Measurements from ENCODE around the gene ATP6V1G2.
"Not testable (repeated sequence)": the region's sequence is repeated elsewhere in the genome, so short reads cannot be mapped to it uniquely, and the experiment has no call there.

The ATP6V1G2 gene

DNA sequence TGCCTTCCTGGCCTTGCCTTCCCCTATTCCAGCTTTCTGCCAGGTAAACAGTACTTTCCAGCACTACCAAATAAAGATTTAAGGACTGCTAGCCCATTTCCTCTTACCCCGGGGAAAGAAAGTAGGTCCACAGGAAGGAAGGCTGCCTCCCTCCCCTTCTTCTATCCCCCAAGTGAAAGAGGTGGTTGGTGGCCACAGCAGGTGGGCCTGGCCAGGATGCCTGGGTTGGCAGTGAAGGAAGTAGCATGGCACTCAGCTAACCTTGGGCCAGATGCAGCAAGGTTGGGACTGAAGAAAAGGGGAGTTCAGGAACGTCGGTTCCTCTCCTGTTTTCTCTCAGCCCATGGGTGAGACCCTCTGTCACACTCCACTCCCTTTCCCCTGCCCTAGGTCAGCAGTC lies 9.9 kb upstream of the ATP6V1G2 start:
- DNase-seq (ENCODE audit: low spot score in 2 of 2): no peak
- no peaks in the 10 kb centered on the region for H3K27me3 Mint-ChIP-seq
- peaks cover 16% of the 10 kb centered on the region for H3K36me3 Mint-ChIP-seq (ENCODE audit: insufficient read depth)
- H3K4me3 Mint-ChIP-seq: no peak overlapping the region
- H3K27ac Mint-ChIP-seq (ENCODE audit: low read depth): no peak overlapping the region
- peaks cover 51% of the 10 kb centered on the region for H3K4me1 Mint-ChIP-seq
- no peak for ATAC-seq (replicated peaks; ENCODE audit: extremely low read depth, poor library complexity, severe bottlenecking)
- no peaks in the 10 kb centered on the region for H3K9me3 Mint-ChIP-seq

- H3K36me3 Mint-ChIP-seq (ENCODE audit: insufficient read depth); H3K27ac Mint-ChIP-seq (ENCODE audit: low read depth); H3K4me3 Mint-ChIP-seq; H3K27me3 Mint-ChIP-seq; ATAC-seq (replicated peaks; ENCODE audit: extremely low read depth, poor library complexity, severe bottlenecking); H3K9me3 Mint-ChIP-seq: not testable (repeated sequence)
- DNase-seq (ENCODE audit: low spot score in 2 of 2): peak; percentile 45 to 47
- peaks cover 29% of the 10 kb centered on the region for H3K4me1 Mint-ChIP-seq
Measured at GRCh38 chr6:31551371-31551770, 5.0 kb upstream of the ATP6V1G2 start.

DNA sequence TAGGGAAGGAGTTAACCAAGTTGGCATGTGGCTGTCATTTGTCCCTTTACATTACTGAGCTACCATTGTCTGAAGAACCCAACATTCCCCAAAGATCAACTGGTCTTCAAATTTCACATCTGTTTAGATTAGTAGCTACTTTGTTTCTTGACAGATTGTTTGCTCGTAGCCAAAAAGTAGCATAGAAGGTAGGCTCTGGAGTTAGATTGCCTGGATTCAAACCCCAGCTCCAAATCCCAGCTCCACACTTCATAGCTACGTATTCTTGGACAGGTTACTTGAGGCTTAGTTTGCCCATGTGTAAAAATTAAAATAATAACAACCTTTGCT lies 2.1 kb upstream of the ATP6V1G2 start:
- Mint-ChIP-seq H3K27me3 (no peaks in the 10 kb centered on the region), H3K36me3 (ENCODE audit: insufficient read depth) (peaks cover 8% of the 10 kb centered on the region), H3K4me1 (peaks cover 26% of the 10 kb centered on the region), H3K27ac (ENCODE audit: low read depth) (peak overlapping the region; percentile 90), H3K9me3 (no peaks in the 10 kb centered on the region), H3K4me3 (peak overlapping the region; percentile 85)
- no peak for ATAC-seq (replicated peaks; ENCODE audit: extremely low read depth, poor library complexity, severe bottlenecking)
- DNase-seq (ENCODE audit: low spot score in 2 of 2): no peak

DNA sequence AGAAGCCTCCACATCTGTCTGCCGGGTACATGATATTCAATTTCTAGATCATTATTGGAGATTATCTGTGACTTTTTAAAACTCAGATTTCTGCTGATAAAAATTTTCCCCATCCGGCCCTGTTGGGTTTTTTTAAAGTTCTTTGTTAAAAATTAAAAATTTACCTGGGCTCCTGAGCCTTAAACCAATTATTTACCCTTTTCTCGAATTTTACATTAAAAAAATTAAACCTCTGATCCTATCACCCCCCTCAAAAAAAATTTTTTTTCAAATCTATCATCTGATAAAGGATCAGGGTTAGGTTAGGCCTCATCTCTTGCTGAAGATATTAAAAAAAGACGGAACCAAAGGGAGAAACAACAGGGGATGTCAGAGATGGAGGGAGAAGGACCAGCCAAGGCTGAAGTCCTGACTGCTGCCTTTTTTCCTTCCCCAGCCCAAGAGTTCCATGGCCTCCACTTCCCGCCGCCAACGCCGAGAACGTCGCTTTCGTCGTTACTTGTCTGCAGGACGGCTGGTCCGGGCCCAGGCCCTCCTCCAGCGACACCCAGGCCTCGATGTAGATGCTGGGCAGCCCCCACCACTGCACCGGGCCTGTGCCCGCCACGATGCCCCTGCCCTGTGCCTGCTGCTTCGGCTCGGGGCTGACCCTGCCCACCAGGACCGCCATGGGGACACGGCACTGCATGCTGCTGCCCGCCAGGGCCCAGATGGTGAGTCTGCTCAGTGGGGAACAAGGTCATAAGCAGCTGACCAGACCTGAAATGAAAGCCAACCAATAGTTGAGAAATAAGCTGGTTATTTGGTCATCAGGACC lies 1.5 kb upstream of the ATP6V1G2 start:
- DNase-seq (ENCODE audit: low spot score in 2 of 2): no peak
- peak overlapping the region; percentile 90 for H3K27ac Mint-ChIP-seq (ENCODE audit: low read depth)
- no peaks in the 10 kb centered on the region for H3K9me3 Mint-ChIP-seq
- no peaks in the 10 kb centered on the region for H3K27me3 Mint-ChIP-seq
- peak overlapping the region; percentile 85 for H3K4me3 Mint-ChIP-seq
- no peak for ATAC-seq (replicated peaks; ENCODE audit: extremely low read depth, poor library complexity, severe bottlenecking)
- peaks cover 8% of the 10 kb centered on the region for H3K36me3 Mint-ChIP-seq (ENCODE audit: insufficient read depth)
- H3K4me1 Mint-ChIP-seq: peaks cover 26% of the 10 kb centered on the region

GRCh38 chr6:31546958-31547726 lies 734 bp upstream of the ATP6V1G2 start, which contains the start of gene NFKBIL1:
Gene NFKBIL1 (plus strand): TSS chr6:31547608. CDS start chr6:31547695, 87 bp downstream.
- Mint-ChIP-seq H3K9me3 (no peaks in the 10 kb centered on the region), H3K4me3 (peak within 1 kb of the TSS; percentile 85), H3K36me3 (ENCODE audit: insufficient read depth) (peaks cover 7% of the 10 kb centered on the region), H3K4me1 (peaks cover 29% of the 10 kb centered on the region), H3K27me3 (no peaks in the 10 kb centered on the region), H3K27ac (ENCODE audit: low read depth) (peak within 1 kb of the TSS; percentile 90)
- ATAC-seq (replicated peaks; ENCODE audit: extremely low read depth, poor library complexity, severe bottlenecking) (peak; percentile 91), DNase-seq (ENCODE audit: low spot score in 2 of 2) (peak; percentile 74 to 80)

DNA sequence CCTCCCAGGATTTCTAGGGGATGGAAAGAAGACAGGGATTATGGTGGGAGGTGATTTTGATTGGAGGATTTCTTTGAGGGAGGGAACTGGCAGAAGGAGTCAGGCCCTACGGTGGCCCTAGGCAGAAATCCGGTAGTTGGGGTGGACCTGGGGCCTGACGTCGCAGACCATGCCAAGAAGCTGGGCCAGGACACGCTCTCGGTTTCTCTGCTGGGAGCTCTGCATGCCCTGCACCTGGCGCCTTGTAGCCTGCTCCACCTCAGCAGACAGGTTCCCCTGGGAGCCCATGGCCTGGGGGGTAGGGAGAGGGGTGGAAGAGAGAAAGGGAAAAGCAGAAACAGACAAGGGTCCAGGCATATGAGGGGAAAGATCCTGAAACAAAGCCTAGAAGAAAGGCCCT lies 1.1 kb downstream of the ATP6V1G2 start:
- no peaks in the 10 kb centered on the region for H3K27me3 Mint-ChIP-seq
- H3K36me3 Mint-ChIP-seq (ENCODE audit: insufficient read depth): peaks cover 22% of the 10 kb centered on the region
- H3K4me1 Mint-ChIP-seq: peaks cover 38% of the 10 kb centered on the region
- DNase-seq (ENCODE audit: low spot score in 2 of 2) (no peak), ATAC-seq (replicated peaks; ENCODE audit: extremely low read depth, poor library complexity, severe bottlenecking) (no peak)
- H3K27ac Mint-ChIP-seq (ENCODE audit: low read depth): no peak overlapping the region
- no peaks in the 10 kb centered on the region for H3K9me3 Mint-ChIP-seq
- H3K4me3 Mint-ChIP-seq: no peak overlapping the region

DNA sequence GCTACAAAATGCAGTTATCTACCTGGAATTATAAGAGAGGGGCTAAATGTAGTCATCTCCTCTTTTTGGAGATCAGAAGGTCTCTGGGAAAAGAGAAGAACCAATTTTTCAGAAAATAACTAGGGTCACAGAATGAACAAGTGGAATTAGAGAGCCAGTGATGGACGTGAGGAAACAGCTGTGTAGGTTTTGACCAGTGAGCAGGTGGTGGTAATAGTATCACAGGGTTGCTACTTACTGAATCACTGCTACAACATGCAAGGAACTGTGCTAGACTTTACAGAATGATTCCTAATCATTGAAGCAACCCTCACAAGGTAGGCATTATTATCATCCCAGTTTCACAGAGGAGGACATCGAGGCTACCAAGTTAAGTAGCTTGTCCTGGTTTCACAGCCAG lies 1.7 kb downstream of the ATP6V1G2 start:
- H3K36me3 Mint-ChIP-seq (ENCODE audit: insufficient read depth): peaks cover 26% of the 10 kb centered on the region
- H3K4me3 Mint-ChIP-seq: no peak overlapping the region
- no peak overlapping the region for H3K27ac Mint-ChIP-seq (ENCODE audit: low read depth)
- no peaks in the 10 kb centered on the region for H3K9me3 Mint-ChIP-seq
- H3K4me1 Mint-ChIP-seq: peaks cover 45% of the 10 kb centered on the region
- H3K27me3 Mint-ChIP-seq: no peaks in the 10 kb centered on the region
- no peak for ATAC-seq (replicated peaks; ENCODE audit: extremely low read depth, poor library complexity, severe bottlenecking)
- DNase-seq (ENCODE audit: low spot score in 2 of 2): no peak

- H3K4me1 Mint-ChIP-seq: peaks cover 55% of the 10 kb centered on the region
- H3K27ac Mint-ChIP-seq (ENCODE audit: low read depth): no peak overlapping the region
- H3K4me3 Mint-ChIP-seq: no peak overlapping the region
- H3K27me3 Mint-ChIP-seq: no peaks in the 10 kb centered on the region
- ATAC-seq (replicated peaks; ENCODE audit: extremely low read depth, poor library complexity, severe bottlenecking) (no peak), DNase-seq (ENCODE audit: low spot score in 2 of 2) (no peak)
- peaks cover 36% of the 10 kb centered on the region for H3K36me3 Mint-ChIP-seq (ENCODE audit: insufficient read depth)
- H3K9me3 Mint-ChIP-seq: no peaks in the 10 kb centered on the region
Measured at GRCh38 chr6:31543639-31544038, 2.8 kb downstream of the ATP6V1G2 start.

- H3K27me3 Mint-ChIP-seq: no peaks in the 10 kb centered on the region
- H3K9me3 Mint-ChIP-seq: no peaks in the 10 kb centered on the region
- H3K4me3 Mint-ChIP-seq: peak within 1 kb of the TSS; percentile 98
- DNase-seq (ENCODE audit: low spot score in 2 of 2): peak; percentile 80 to 91
- H3K27ac Mint-ChIP-seq (ENCODE audit: low read depth): peak within 1 kb of the TSS; percentile 99
- peak; percentile 74 for ATAC-seq (replicated peaks; ENCODE audit: extremely low read depth, poor library complexity, severe bottlenecking)
- peaks cover 52% of the 10 kb centered on the region for H3K36me3 Mint-ChIP-seq (ENCODE audit: insufficient read depth)
- H3K4me1 Mint-ChIP-seq: peaks cover 48% of the 10 kb centered on the region
Measured at GRCh38 chr6:31541658-31542521, 4.5 kb downstream of the ATP6V1G2 start, which contains the start of gene DDX39B. Gene DDX39B (minus strand): TSS chr6:31542003. CDS start chr6:31540532, 1,471 bp downstream.

GRCh38 chr6:31541059-31541657 lies 5.2 kb downstream of the ATP6V1G2 start:
- Mint-ChIP-seq H3K9me3 (no peaks in the 10 kb centered on the region), H3K4me3 (peak overlapping the region; percentile 98), H3K27ac (ENCODE audit: low read depth) (peak overlapping the region; percentile 99), H3K27me3 (no peaks in the 10 kb centered on the region), H3K4me1 (peaks cover 47% of the 10 kb centered on the region), H3K36me3 (ENCODE audit: insufficient read depth) (peaks cover 56% of the 10 kb centered on the region)
- DNase-seq (ENCODE audit: low spot score in 2 of 2) (peak; percentile 59 to 78), ATAC-seq (replicated peaks; ENCODE audit: extremely low read depth, poor library complexity, severe bottlenecking) (peak; percentile 59)

GRCh38 chr6:31540640-31541039 lies 5.8 kb downstream of the ATP6V1G2 start:
- H3K36me3 Mint-ChIP-seq (ENCODE audit: insufficient read depth): peaks cover 61% of the 10 kb centered on the region
- ATAC-seq (replicated peaks; ENCODE audit: extremely low read depth, poor library complexity, severe bottlenecking) (no peak), DNase-seq (ENCODE audit: low spot score in 2 of 2) (no peak)
- no peaks in the 10 kb centered on the region for H3K9me3 Mint-ChIP-seq
- H3K4me3 Mint-ChIP-seq: peak overlapping the region; percentile 98
- H3K27me3 Mint-ChIP-seq: no peaks in the 10 kb centered on the region
- peaks cover 52% of the 10 kb centered on the region for H3K4me1 Mint-ChIP-seq
- peak overlapping the region; percentile 99 for H3K27ac Mint-ChIP-seq (ENCODE audit: low read depth)
